Caco-2 (cell line): ENCODE data around the gene GTSF1L. TPM values are rescaled to one million over a fixed set of nuclear protein-coding genes. Genes with fewer than 3 reads are reported as not detected.

Experiments used
- BruUV-seq: library from RNA; stranded (reverse); fragments of 400-500 nt; replicated peaks from 2 replicates; lab custom pipeline; 2021; lab: Mats Ljungman, UMichigan
- CTCF ChIA-PET: fragments of 300-600 bp; sonication (Branson Sonifier 250); formaldehyde crosslinking; loops from one replicate; lab custom pipeline; 2022; ENCODE audit warnings: antibody characterized with exemption; lab: Charles Lee
- POLR2A ChIA-PET: fragments of 300-600 bp; sonication (Branson Sonifier 250); formaldehyde crosslinking; loops from one replicate; lab custom pipeline; 2022; ENCODE audit warnings: antibody characterized with exemption; lab: Charles Lee
- DNase-seq, 2 experiments: peaks; one replicate each; pipeline versions ENCODE4 v3.0.0 to v3.0.0-alpha.2; 2020 to 2022
- H3K27me3 ChIP-seq: replicated peaks from 2 replicates; pipeline ENCODE4 v1.6.0; 2011; ENCODE audit warnings: low read length; ENCODE audit not compliant: control insufficient read depth, insufficient read depth
- H3K36me3 ChIP-seq: 2 replicates; pipeline ENCODE4 v1.5.1; 2011; ENCODE audit warnings: low read length; ENCODE audit not compliant: control insufficient read depth, insufficient read depth
- H3K4me1 ChIP-seq: fragments of 250-450 bp; sonication (Bioruptor Pico); 2 replicates; pipeline ENCODE4 v1.5.1; 2020; ENCODE audit warnings: mild to moderate bottlenecking
- H3K4me3 ChIP-seq: 2 replicates; pipeline ENCODE4 v1.5.1; 2011; ENCODE audit warnings: low read depth, mild to moderate bottlenecking, control low read depth, low read length
- H3K9me3 ChIP-seq: fragments of 250-450 bp; sonication (Bioruptor Pico); 2 replicates; pipeline ENCODE4 v1.5.1; 2020; ENCODE audit warnings: mild to moderate bottlenecking, moderate library complexity
- H3K27ac Mint-ChIP-seq: one replicate; pipeline ENCODE4 v1.8.0; 2022; ENCODE audit warnings: mixed read lengths; ENCODE audit not compliant: unreplicated experiment
- H3K27me3 Mint-ChIP-seq: one replicate; pipeline ENCODE4 v1.8.0; 2022; ENCODE audit warnings: mixed read lengths; ENCODE audit not compliant: insufficient read depth, unreplicated experiment
- H3K36me3 Mint-ChIP-seq: one replicate; pipeline ENCODE4 v1.8.0; 2022; ENCODE audit warnings: mild to moderate bottlenecking, mixed read lengths; ENCODE audit not compliant: insufficient read depth, unreplicated experiment
- H3K4me1 Mint-ChIP-seq: one replicate; pipeline ENCODE4 v1.8.0; 2022; ENCODE audit warnings: low read depth, mixed read lengths; ENCODE audit not compliant: unreplicated experiment
- H3K4me3 Mint-ChIP-seq: one replicate; pipeline ENCODE4 v1.8.0; 2022; ENCODE audit warnings: mild to moderate bottlenecking, moderate library complexity, mixed read lengths; ENCODE audit not compliant: unreplicated experiment
- H3K9me3 Mint-ChIP-seq: one replicate; pipeline ENCODE4 v1.8.0; 2022; ENCODE audit warnings: mixed read lengths; ENCODE audit not compliant: unreplicated experiment
- intact Hi-C: fragments of 100-400 bp; cut with micrococcal nuclease; formaldehyde crosslinking; loops from one replicate; pipeline ENCODE4 v1.10.0; 2022; ENCODE audit not compliant: unreplicated experiment
- total RNA-seq: library from RNA; stranded (reverse); gene quantifications from 2 replicates; pipeline ENCODE4 v1.2.3, GENCODE V29; 2022
- TF ChIP-seq, protein P1 (sequence below), 2 experiments: fragments of 200-600 bp in 1 of 2; IDR thresholded peaks; 1 replicate in 1 of 2; 2 replicates in 1 of 2; pipeline versions ENCODE4 v1.5.1 to v1.8.0; 2011 to 2022; ENCODE audit warnings: antibody characterized with exemption in 1 of 2, control low read depth in 1 of 2, inconsistent platforms in 1 of 2, low read depth in 1 of 2, low read length in 1 of 2, mild to moderate bottlenecking in 1 of 2, moderate library complexity in 1 of 2; ENCODE audit not compliant: insufficient read depth in 1 of 2, severe bottlenecking in 1 of 2, unreplicated experiment in 1 of 2

Gene GTSF1L
- total RNA-seq, 1 experiment from 2014 or later = not detected

DNA sequence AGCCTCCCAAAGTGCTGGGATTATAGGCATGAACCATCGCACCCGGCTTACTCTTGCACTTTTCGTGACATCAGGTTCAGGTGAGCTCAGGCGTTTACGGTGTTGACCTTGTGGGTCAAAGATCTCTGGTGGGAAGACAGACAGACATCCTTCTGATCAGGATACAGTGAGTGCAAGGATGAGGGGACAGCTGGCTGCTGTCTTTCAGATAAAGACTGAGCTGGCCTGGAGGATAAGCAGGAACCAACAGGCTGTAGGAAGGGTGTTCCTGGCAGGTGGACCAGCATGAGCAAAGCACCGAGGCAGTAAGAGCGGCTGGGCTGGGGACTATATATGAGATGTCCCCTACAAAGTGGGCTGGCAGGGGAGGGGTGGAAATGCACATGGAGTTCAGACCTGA, 11.1 kb upstream of the GTSF1L start:
- Mint-ChIP-seq H3K27me3 (peaks cover 1% of the 10 kb centered on the region), H3K36me3 (no peaks in the 10 kb centered on the region), H3K4me3 (no peak overlapping the region), H3K4me1 (no peaks in the 10 kb centered on the region), H3K27ac (no peak overlapping the region), H3K9me3 (no peaks in the 10 kb centered on the region)
- BruUV-seq = no TSS peak
- Histone ChIP-seq H3K4me1 (no peaks in the 10 kb centered on the region; the same call in 1 of the 2 replicates), H3K4me3 (no peak overlapping the region), H3K27me3 (no peaks in the 10 kb centered on the region), H3K36me3 (no peaks in the 10 kb centered on the region), H3K9me3 (no peaks in the 10 kb centered on the region)
- no peak for DNase-seq
- ChIA-PET CTCF (interaction anchor here (0.6 kb wide), 1 partner anchor 57 kb away, joined by 4 read pairs; no protein-coding TSS in a partner anchor), POLR2A (no interaction called here)
- TF ChIP-seq, protein P1, sequence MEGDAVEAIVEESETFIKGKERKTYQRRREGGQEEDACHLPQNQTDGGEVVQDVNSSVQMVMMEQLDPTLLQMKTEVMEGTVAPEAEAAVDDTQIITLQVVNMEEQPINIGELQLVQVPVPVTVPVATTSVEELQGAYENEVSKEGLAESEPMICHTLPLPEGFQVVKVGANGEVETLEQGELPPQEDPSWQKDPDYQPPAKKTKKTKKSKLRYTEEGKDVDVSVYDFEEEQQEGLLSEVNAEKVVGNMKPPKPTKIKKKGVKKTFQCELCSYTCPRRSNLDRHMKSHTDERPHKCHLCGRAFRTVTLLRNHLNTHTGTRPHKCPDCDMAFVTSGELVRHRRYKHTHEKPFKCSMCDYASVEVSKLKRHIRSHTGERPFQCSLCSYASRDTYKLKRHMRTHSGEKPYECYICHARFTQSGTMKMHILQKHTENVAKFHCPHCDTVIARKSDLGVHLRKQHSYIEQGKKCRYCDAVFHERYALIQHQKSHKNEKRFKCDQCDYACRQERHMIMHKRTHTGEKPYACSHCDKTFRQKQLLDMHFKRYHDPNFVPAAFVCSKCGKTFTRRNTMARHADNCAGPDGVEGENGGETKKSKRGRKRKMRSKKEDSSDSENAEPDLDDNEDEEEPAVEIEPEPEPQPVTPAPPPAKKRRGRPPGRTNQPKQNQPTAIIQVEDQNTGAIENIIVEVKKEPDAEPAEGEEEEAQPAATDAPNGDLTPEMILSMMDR (IDR thresholded peaks at IDR 0.05; ENCODE audit: insufficient read depth in 1 of 2, low read depth in 1 of 2, low read length in 1 of 2, severe bottlenecking in 1 of 2, unreplicated experiment in 1 of 2) = no peak
- intact Hi-C loops = no loop called here

DNA sequence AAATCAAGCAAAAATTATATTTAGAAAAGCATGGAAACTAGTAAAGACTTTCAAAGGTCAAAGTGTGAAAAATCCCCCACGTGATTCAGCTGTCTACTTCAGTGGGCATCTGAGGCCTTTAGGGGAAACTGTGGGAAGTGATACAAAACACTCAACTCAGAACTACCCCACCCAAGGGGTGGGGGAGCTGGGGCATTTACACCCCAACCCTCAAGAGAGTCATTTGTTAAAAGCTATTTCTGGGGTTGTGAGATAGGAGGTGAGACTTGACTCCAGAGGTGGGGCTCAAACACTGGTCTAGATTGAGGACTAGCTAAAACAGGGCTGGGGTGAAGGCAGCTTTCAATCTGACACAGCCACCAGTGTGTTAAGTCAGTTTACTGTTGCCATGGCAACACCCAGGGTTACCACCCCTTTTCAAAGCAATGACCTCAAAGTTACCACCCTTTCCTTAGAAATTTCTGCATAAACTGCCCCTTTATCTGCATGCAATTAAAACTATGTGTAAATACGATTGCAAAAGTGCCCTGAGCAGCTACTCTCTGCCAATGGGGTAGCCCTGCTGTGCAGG, 9.9 kb upstream of the GTSF1L start:
- TF ChIP-seq, protein P1 (IDR thresholded peaks at IDR 0.05; ENCODE audit: insufficient read depth in 1 of 2, low read depth in 1 of 2, low read length in 1 of 2, severe bottlenecking in 1 of 2, unreplicated experiment in 1 of 2) = no peak
- no peak for DNase-seq
- Mint-ChIP-seq H3K9me3 (no peaks in the 10 kb centered on the region), H3K36me3 (no peaks in the 10 kb centered on the region), H3K27ac (no peak overlapping the region), H3K4me1 (no peaks in the 10 kb centered on the region), H3K27me3 (no peaks in the 10 kb centered on the region), H3K4me3 (no peak overlapping the region)
- BruUV-seq = no TSS peak
- ChIA-PET POLR2A (interaction anchor here (0.5 kb wide), 1 partner anchor 275 kb away, joined by 18 read pairs; no protein-coding TSS in a partner anchor), CTCF (interaction anchor here (1.3 kb wide), 1 partner anchor 11 kb away, joined by 4 read pairs; no protein-coding TSS in a partner anchor)
- Histone ChIP-seq H3K36me3 (no peaks in the 10 kb centered on the region), H3K4me1 (no peaks in the 10 kb centered on the region; the same call in 1 of the 2 replicates), H3K27me3 (no peaks in the 10 kb centered on the region), H3K4me3 (no peak overlapping the region), H3K9me3 (no peaks in the 10 kb centered on the region)
- intact Hi-C loops = no loop called here

DNA sequence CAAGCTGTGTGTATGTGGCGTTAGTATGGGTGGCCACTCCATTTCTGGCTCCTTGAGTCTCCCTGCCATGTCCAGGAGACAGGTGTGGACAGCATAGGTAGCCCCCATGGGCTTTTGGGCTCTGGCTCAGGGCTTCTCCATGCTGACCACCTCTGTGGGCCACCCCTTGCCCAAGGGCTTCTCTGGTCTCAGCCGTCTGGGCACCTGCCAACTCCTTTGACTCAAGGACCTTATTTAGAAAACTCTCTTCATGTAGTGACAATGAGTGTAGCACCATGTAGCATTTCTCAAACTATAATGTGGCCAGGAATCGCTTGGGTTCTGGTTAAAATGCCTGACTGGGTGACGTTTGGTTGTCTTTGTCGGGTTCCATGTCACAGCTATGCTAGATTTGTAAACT, 5.1 kb upstream of the GTSF1L start:
- ChIA-PET POLR2A (no interaction called here), CTCF (no interaction called here)
- Histone ChIP-seq H3K4me1 (peaks cover 5% of the 10 kb centered on the region; the same call in 1 of the 2 replicates), H3K4me3 (no peak overlapping the region), H3K9me3 (no peaks in the 10 kb centered on the region), H3K36me3 (no peaks in the 10 kb centered on the region), H3K27me3 (no peaks in the 10 kb centered on the region)
- TF ChIP-seq, protein P1 (IDR thresholded peaks at IDR 0.05; ENCODE audit: insufficient read depth in 1 of 2, low read depth in 1 of 2, low read length in 1 of 2, severe bottlenecking in 1 of 2, unreplicated experiment in 1 of 2) = no peak
- Mint-ChIP-seq H3K27me3 (peaks cover 2% of the 10 kb centered on the region), H3K27ac (no peak overlapping the region), H3K36me3 (no peaks in the 10 kb centered on the region), H3K4me3 (no peak overlapping the region), H3K4me1 (peaks cover 7% of the 10 kb centered on the region), H3K9me3 (no peaks in the 10 kb centered on the region)
- BruUV-seq = no TSS peak
- intact Hi-C loops = no loop called here
- DNase-seq = no peak
